Measurements from ENCODE around the gene PPM1J.

GRCh38 chr1:112700290-112701226 lies 14.6 kb downstream of the PPM1J start:
- no peak for TF ChIP-seq CTCF (IDR thresholded peaks at IDR 0.05)
- TF ChIP-seq EZH2 (IDR thresholded peaks at IDR 0.05) = no peak
